ENCODE results near the gene TRNAU1AP. TPM values are rescaled to one million over a fixed set of nuclear protein-coding genes. Genes with fewer than 3 reads are reported as not detected.
A peak's percentile ranks its signal among the peaks of the same experiment; 100 is the strongest.
"Not testable (repeated sequence)": the region's sequence is repeated elsewhere in the genome, so short reads cannot be mapped to it uniquely, and the experiment has no call there.

Gene TRNAU1AP
- total RNA-seq, 1 experiment from 2014 or later, result 43.0 TPM

DNA sequence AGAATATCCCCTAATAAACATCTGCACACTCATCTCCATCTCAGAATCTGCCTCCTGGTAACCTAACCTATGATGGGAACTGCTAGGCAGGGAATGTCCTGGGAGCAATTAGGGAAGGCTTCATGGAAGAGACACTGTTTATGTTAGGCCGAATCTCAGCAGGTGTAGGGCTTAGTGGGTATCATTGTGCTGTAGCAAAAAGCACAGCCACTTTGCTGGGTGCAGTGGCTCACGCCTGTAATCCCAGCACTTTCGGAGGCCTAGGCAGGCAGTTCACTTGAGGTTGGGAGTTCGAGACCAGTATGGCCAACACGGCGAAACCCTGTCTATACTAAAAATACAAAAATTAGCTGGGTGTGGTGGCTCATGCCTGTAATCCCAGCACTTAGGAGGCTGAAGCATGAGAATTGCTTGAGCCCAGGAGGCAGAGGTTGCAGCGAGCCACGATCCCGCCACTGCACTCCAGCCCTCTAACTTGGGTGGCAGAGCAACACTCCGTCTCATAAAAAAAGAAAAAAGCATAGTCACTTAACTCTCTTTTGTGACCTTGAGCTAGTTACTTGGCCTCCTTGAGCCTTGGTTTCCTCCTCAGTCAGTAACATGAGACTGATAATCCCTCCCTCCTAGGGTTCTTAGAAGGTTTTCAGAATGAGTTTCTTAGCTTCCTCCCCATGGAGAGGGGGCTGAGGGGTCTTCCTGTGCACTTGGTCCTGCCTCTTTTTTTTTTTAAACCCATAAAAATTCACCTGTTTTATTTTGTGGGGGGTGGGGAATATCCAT lies 42.7 kb downstream of the TRNAU1AP start:
- Histone ChIP-seq H3F3A (ENCODE audit: insufficient read depth, low read depth) (no peaks in the 10 kb centered on the region), H3K4me1 (replicated peaks; ENCODE audit: insufficient read depth) (0 out of 2 replicates have a peak, but pooled peaks cover 5% of the 10 kb centered on the region), H3K4me2 (no peak overlapping the region), H4K20me1 (ENCODE audit: insufficient read depth) (no peaks in the 10 kb centered on the region), H3K9me2 (ENCODE audit: insufficient read depth) (no peaks in the 10 kb centered on the region), H3K27ac (no peak overlapping the region), H3K4me3 (no peak overlapping the region), H3K36me3 (ENCODE audit: low read depth) (no peaks in the 10 kb centered on the region), H3K9me3 (ENCODE audit: insufficient read depth, low read depth) (no peaks in the 10 kb centered on the region), H3K79me2 (ENCODE audit: low read depth) (no peaks in the 10 kb centered on the region), H2AFZ (no peak overlapping the region), H3K27me3 (ENCODE audit: insufficient read depth, low read depth) (no peaks in the 10 kb centered on the region)
- POLR2A ChIA-PET (ENCODE audit: unreplicated experiment), result no interaction called here
- no TSS peak for BruUV-seq (replicated peaks)
- CTCF ChIA-PET, result no interaction called here
- intact Hi-C loops (cut with micrococcal nuclease; ENCODE audit: unreplicated experiment), result no loop called here
- no peak for DNase-seq
- TF ChIP-seq CTCF (conservative IDR thresholded peaks at IDR 0.05) (no peak), EZH2 (IDR thresholded peaks at IDR 0.05; ENCODE audit: low read depth) (no peak)

DNA sequence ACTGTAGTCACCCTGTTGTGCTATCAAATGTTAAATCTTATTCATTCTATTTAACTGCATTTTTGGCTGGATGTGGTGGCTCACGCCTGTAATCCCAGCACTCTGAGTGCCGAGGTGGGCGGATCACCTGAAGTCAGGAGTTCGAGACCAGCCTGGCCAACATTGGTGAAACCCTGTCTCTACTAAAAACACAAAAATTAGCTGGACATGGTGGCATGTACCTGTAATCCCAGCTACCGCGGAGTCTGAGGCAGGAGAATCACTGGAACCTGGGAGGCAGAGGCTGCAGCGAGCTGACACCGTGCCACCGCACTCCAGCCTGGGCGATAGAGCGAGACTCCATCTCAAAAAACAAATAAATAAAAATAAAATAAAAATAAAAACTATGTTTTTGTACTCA lies 43.4 kb downstream of the TRNAU1AP start:
- H3K27me3 ChIP-seq (ENCODE audit: insufficient read depth, low read depth); H3K9me2 ChIP-seq (ENCODE audit: insufficient read depth); BruUV-seq (replicated peaks); H4K20me1 ChIP-seq (ENCODE audit: insufficient read depth); H3K4me2 ChIP-seq; CTCF ChIA-PET; H3F3A ChIP-seq (ENCODE audit: insufficient read depth, low read depth); DNase-seq; H3K9me3 ChIP-seq (ENCODE audit: insufficient read depth, low read depth); H3K4me3 ChIP-seq; intact Hi-C loops (cut with micrococcal nuclease; ENCODE audit: unreplicated experiment); H3K36me3 ChIP-seq (ENCODE audit: low read depth); H3K27ac ChIP-seq; H2AFZ ChIP-seq; H3K79me2 ChIP-seq (ENCODE audit: low read depth): not testable (repeated sequence)
- POLR2A ChIA-PET (ENCODE audit: unreplicated experiment), result interaction anchor here (0.8 kb wide), 1 partner anchor 203 kb away, joined by 9 read pairs; no protein-coding TSS in a partner anchor
- peaks cover 11% of the 10 kb centered on the region for H3K4me1 ChIP-seq (replicated peaks; ENCODE audit: insufficient read depth)

GRCh38 chr1:28601696-28602095 lies 48.8 kb downstream of the TRNAU1AP start:
- Histone ChIP-seq H3K79me2 (ENCODE audit: low read depth) (no peaks in the 10 kb centered on the region), H3K27me3 (ENCODE audit: insufficient read depth, low read depth) (no peaks in the 10 kb centered on the region), H4K20me1 (ENCODE audit: insufficient read depth) (no peaks in the 10 kb centered on the region), H3F3A (ENCODE audit: insufficient read depth, low read depth) (peaks cover 13% of the 10 kb centered on the region), H3K36me3 (ENCODE audit: low read depth) (no peaks in the 10 kb centered on the region), H3K9me2 (ENCODE audit: insufficient read depth) (no peaks in the 10 kb centered on the region), H3K4me1 (replicated peaks; ENCODE audit: insufficient read depth) (peaks cover 23% of the 10 kb centered on the region), H3K4me3 (no peak overlapping the region), H3K9me3 (ENCODE audit: insufficient read depth, low read depth) (no peaks in the 10 kb centered on the region), H3K4me2 (peak overlapping the region; percentile 58), H3K27ac (peak overlapping the region; percentile 89), H2AFZ (no peak overlapping the region)
- no peak for TF ChIP-seq CTCF (conservative IDR thresholded peaks at IDR 0.05)
- peak; percentile 74 to 96 for DNase-seq
- intact Hi-C loops (cut with micrococcal nuclease; ENCODE audit: unreplicated experiment), result loop anchor here (1.0 to 5.0 kb wide), 6 partner anchors 21 to 744 kb away; partner anchors contain the start of gene TRNAU1AP
- CTCF ChIA-PET, result interaction anchor here (0.5 to 1.6 kb wide), 5 partner anchors 20 to 242 kb away, joined by 3 to 8 read pairs (median 5); no protein-coding TSS in a partner anchor
- POLR2A ChIA-PET (ENCODE audit: unreplicated experiment), result interaction anchor here (0.5 to 1.3 kb wide), 14 partner anchors 20 to 466 kb away, joined by 3 to 16 read pairs (median 6); no protein-coding TSS in a partner anchor
- BruUV-seq (replicated peaks), result no TSS peak

Measured in PC-9 (cell line).